K562 (cell line): ENCODE results near the gene OLR1. TPM values are rescaled to one million over a fixed set of nuclear protein-coding genes. Genes with fewer than 3 reads are reported as not detected.
"Not testable (repeated sequence)": the region's sequence is repeated elsewhere in the genome, so short reads cannot be mapped to it uniquely, and the experiment has no call there.

ENCODE experiments used
- ATAC-seq: fragments of 200-7000 bp; cut with Tn5 transposase; 3 replicates; pipeline ENCODE4 v1.9.1; 2020; ENCODE audit warnings: moderate library complexity
- BruUV-seq: library from RNA; stranded (reverse); fragments of 400-500 nt; replicated peaks from 2 replicates; lab custom pipeline; 2021; lab: Mats Ljungman, UMichigan
- CTCF ChIA-PET: fragments of 300-600 bp; formaldehyde crosslinking; extraction: SDS; loops from one replicate; lab custom pipeline; 2021; ENCODE audit warnings: low intra/inter-chr PET ratio; lab: Yijun Ruan, JAX
- POLR2A ChIA-PET: fragments of 300-600, 350-650 bp; sonication (Branson Sonifier 250); formaldehyde crosslinking; extraction: SDS; loops from one replicate; lab custom pipeline; 2021; ENCODE audit warnings: antibody characterized with exemption, inconsistent platforms; lab: Yijun Ruan, JAX
- DNase-seq, 4 experiments: peaks; one replicate each; pipeline versions ENCODE4 v3.0.0 to v3.0.0-alpha.2; 2011 to 2018; ENCODE audit warnings: low spot score in 3 of 4, mixed read lengths in 3 of 4; ENCODE audit errors: extremely low read depth in 1 of 4
- FAIRE-seq: peaks from 2 replicates; lab custom pipeline; 2011; peaks lifted over from hg19 to GRCh38; lab: Jason Lieb, UNC
- H2AFZ ChIP-seq: 2 replicates; pipeline ENCODE4 v1.6.0; 2011; ENCODE audit warnings: low read depth, low read length, control low read depth, inconsistent platforms
- H3K27ac ChIP-seq: fragments of 200-600 bp; 3 replicates; pipeline ENCODE4 v1.8.0; 2011; ENCODE audit warnings: low read depth, mild to moderate bottlenecking, control low read depth, inconsistent platforms, low read length, moderate library complexity, mixed read lengths; ENCODE audit errors: extremely low read depth
- H3K27me3 ChIP-seq, 2 experiments: fragments of 300-600 bp in 1 of 2; 2 replicates in 1 of 2; 3 replicates in 1 of 2; pipeline versions ENCODE4 v1.6.0 to v1.8.0; 2011; ENCODE audit warnings: inconsistent platforms in 2 of 2, low read length in 2 of 2, mild to moderate bottlenecking in 1 of 2, mixed read lengths in 1 of 2, moderate library complexity in 1 of 2; ENCODE audit not compliant: control insufficient read depth in 2 of 2, insufficient read depth in 2 of 2
- H3K36me3 ChIP-seq: fragments of 300-600 bp; 3 replicates; pipeline ENCODE4 v1.8.0; 2011; ENCODE audit warnings: mild to moderate bottlenecking, low read length, inconsistent platforms; ENCODE audit not compliant: control insufficient read depth, insufficient read depth
- H3K4me1 ChIP-seq, 2 experiments: fragments of 200-600 bp in 1 of 2; replicated peaks in 1 of 2; 2 replicates in 1 of 2; 3 replicates in 1 of 2; pipeline versions ENCODE4 v1.5.1 to v1.8.0; 2011; ENCODE audit warnings: inconsistent platforms in 2 of 2, low read length in 2 of 2, mild to moderate bottlenecking in 1 of 2, mixed read lengths in 1 of 2, moderate library complexity in 1 of 2; ENCODE audit not compliant: control insufficient read depth in 2 of 2, insufficient read depth in 2 of 2
- H3K4me2 ChIP-seq: 2 replicates; pipeline ENCODE4 v1.6.1; 2011; ENCODE audit warnings: low read length, control low read depth, inconsistent platforms, mixed read lengths; ENCODE audit not compliant: insufficient read depth
- H3K4me3 ChIP-seq: fragments of 200-600 bp; sonication (generic), shearing (Covaris generic); 2 replicates; pipeline ENCODE4 v1.5.1; 2016; ENCODE audit warnings: control low read depth, inconsistent platforms
- H3K79me2 ChIP-seq: fragments of 200-600 bp; 3 replicates; pipeline ENCODE4 v1.8.0; 2011; ENCODE audit warnings: low read length, inconsistent platforms; ENCODE audit not compliant: control insufficient read depth, insufficient read depth
- H3K9ac ChIP-seq, 2 experiments: 2 replicates each; pipeline versions ENCODE4 v1.6.0 to v1.6.1; 2011; ENCODE audit warnings: low read depth in 2 of 2, low read length in 2 of 2, control low read depth in 1 of 2, inconsistent platforms in 1 of 2, mild to moderate bottlenecking in 1 of 2, mixed read lengths in 1 of 2; ENCODE audit not compliant: insufficient read depth in 1 of 2
- H3K9me1 ChIP-seq: one replicate; pipeline ENCODE4 v1.6.0; 2011; ENCODE audit warnings: inconsistent platforms, mild to moderate bottlenecking, low read length, moderate library complexity; ENCODE audit not compliant: control insufficient read depth, insufficient read depth
- H3K9me3 ChIP-seq: replicated peaks from 2 replicates; pipeline ENCODE4 v1.5.1; 2011; ENCODE audit warnings: low read depth, low read length, inconsistent platforms; ENCODE audit not compliant: control insufficient read depth, insufficient read depth
- H4K20me1 ChIP-seq: replicated peaks from 2 replicates; pipeline ENCODE4 v1.6.1; 2011; ENCODE audit warnings: low read length, inconsistent platforms, mixed read lengths; ENCODE audit not compliant: control insufficient read depth, insufficient read depth
- ARHGAP35 ChIP-seq: fragments of 450-650 bp; IDR thresholded peaks from 2 replicates; pipeline ENCODE4 v1.6.1; 2018; ENCODE audit not compliant: partially characterized antibody
- CBX8 ChIP-seq: fragments of 200-600 bp; sonication (generic); IDR thresholded peaks from 2 replicates; pipeline ENCODE4 v1.6.1; 2012; ENCODE audit warnings: borderline replicate concordance, mixed run types, low read depth, mild to moderate bottlenecking, moderate library complexity, mixed read lengths, low read length, control low read depth, inconsistent platforms; ENCODE audit not compliant: poor library complexity, severe bottlenecking; ENCODE audit errors: extremely low read depth
- NFIX ChIP-seq: fragments of 250-450 bp; sonication (Bioruptor Pico); IDR thresholded peaks from 2 replicates; pipeline ENCODE4 v1.4.0; 2020; ENCODE audit warnings: low read depth, mild to moderate bottlenecking, moderate library complexity
- NR2C2 ChIP-seq, 2 experiments: fragments of 200-800 bp in 1 of 2; sonication (Bioruptor generic) in 1 of 2; sonication (generic) in 1 of 2; formaldehyde crosslinking in 1 of 2; IDR thresholded peaks; 2 replicates each; pipeline versions ENCODE4 v1.6.1 to v1.8.0; 2016 to 2022; ENCODE audit warnings: mild to moderate bottlenecking in 1 of 2, missing compliant biosample characterization in 1 of 2, missing genetic modification characterization in 1 of 2, missing genetic modification reagents in 1 of 2
- PHB ChIP-seq: fragments of 250-450 bp; sonication (Bioruptor Pico); IDR thresholded peaks from 2 replicates; pipeline ENCODE4 v1.5.0; 2021
- PHTF2 ChIP-seq: fragments of 250-450 bp; sonication (Bioruptor Pico); IDR thresholded peaks from 2 replicates; pipeline ENCODE4 v1.5.0; 2021; ENCODE audit warnings: mild to moderate bottlenecking
- SFPQ ChIP-seq: fragments of 200-400 bp; formaldehyde crosslinking; IDR thresholded peaks from 2 replicates; pipeline ENCODE4 v1.6.1; 2017; ENCODE audit warnings: mild to moderate bottlenecking, low read depth, low read length, moderate library complexity
- SMARCA5 ChIP-seq: fragments of 450-650 bp; IDR thresholded peaks from 2 replicates; pipeline ENCODE4 v1.6.1; 2016
- VEZF1 ChIP-seq: fragments of 200-800 bp; sonication (Bioruptor generic); IDR thresholded peaks from 2 replicates; pipeline ENCODE4 v1.6.1; 2017; ENCODE audit warnings: missing genetic modification characterization, missing compliant biosample characterization
- WGBS: fragments of 100-300 bp; shearing (Covaris generic); methylation state at CpG from one replicate; pipeline ENCODE4 v1.1.6; 2016; ENCODE audit warnings: low coverage, mixed read lengths; ENCODE audit not compliant: insufficient coverage; ENCODE audit errors: missing lambda C conversion rate; 5-methylcytosine and 5-hydroxymethylcytosine counted together
- in situ Hi-C: fragments of 300-500 bp; cut with MboI; formaldehyde crosslinking; loops from 4 replicates; pipeline ENCODE4 v1.15.0; 2018; ENCODE audit warnings: inconsistent platforms, mixed read lengths
- intact Hi-C: fragments of 100-400 bp; cut with micrococcal nuclease; formaldehyde crosslinking; loops from 2 replicates; pipeline ENCODE4 v1.14.2; 2022
- polyA plus RNA-seq, 8 experiments: library from polyadenylated mRNA; depleted of rRNA in 4 of 8; stranded (reverse) in 5 of 8; unstranded in 3 of 8; fragments of >200 nt; fragmentation: Nextera tagmentation in 2 of 8; fragmentation: Illumina TruSeq in 1 of 8; extraction: Ambion mirVana in 2 of 8; extraction: Trizol in 1 of 8; gene quantifications; 2 replicates each; pipeline versions ENCODE4 v1.2.1 to v1.2.3, GENCODE V29; 2011 to 2014; ENCODE audit warnings: inconsistent platforms in 1 of 8, missing spikeins in 1 of 8
- total RNA-seq, 7 experiments: library from RNA; depleted of rRNA in 6 of 7; stranded (reverse); fragments of >200 nt in 6 of 7; fragmentation: Illumina TruSeq in 2 of 7; extraction: Trizol in 2 of 7; gene quantifications; 2 replicates each; pipeline versions ENCODE4 v1.2.1 to v1.2.3, GENCODE V29; 2011 to 2021; ENCODE audit warnings: low replicate concordance in 1 of 7
- TF ChIP-seq, protein P1 (sequence below), 3 experiments: IDR thresholded peaks in 2 of 3; conservative IDR thresholded peaks in 1 of 3; 2 replicates each; pipeline ENCODE4 v1.5.1; 2011 to 2012; ENCODE audit warnings: low read length in 3 of 3, mild to moderate bottlenecking in 3 of 3, control low read depth in 2 of 3, improper control_type of control experiment in 1 of 3, inconsistent platforms in 1 of 3, low read depth in 1 of 3, mixed read lengths in 1 of 3, moderate library complexity in 1 of 3; ENCODE audit not compliant: insufficient read depth in 2 of 3
- TF ChIP-seq, protein P2 (sequence below): IDR thresholded peaks from 2 replicates; pipeline ENCODE4 v1.6.1; 2011; ENCODE audit not compliant: insufficient read length; ENCODE audit errors: extremely low read depth

OLR1 gene
- total and polyA plus RNA-seq, 9 of the 15 experiments (the other 6 are each of a cell fraction or from before 2014, with no cell fraction given) = not detected

DNA sequence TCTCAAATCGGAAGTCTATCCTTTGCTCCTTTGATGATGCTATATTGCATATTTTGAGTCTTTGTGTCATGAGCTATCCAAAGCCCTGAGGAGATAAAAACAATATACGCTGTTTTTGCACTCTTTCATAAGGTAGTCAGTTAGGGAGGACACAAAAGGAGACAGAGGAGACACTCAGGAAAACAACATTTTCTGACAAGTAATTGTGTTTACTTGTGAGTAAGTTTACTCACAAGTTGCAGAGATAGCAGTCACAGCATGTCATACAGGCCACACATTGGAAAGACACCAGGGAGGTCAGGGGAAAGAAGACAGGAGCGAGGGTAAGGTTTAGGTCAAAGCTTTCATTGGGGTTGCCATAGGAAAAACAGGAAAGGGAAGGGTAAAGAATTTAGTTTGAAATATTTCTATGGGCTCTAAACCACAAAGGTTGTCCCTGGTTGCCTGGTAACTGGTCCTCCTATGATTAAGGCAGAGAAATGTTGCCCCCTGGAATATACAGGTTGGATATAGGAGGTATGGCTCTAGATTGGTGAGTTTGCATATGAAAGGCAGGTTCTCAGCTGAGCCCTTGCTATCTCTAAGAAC, 33.4 kb upstream of the OLR1 start (continued):
- TF ChIP-seq, protein P1, sequence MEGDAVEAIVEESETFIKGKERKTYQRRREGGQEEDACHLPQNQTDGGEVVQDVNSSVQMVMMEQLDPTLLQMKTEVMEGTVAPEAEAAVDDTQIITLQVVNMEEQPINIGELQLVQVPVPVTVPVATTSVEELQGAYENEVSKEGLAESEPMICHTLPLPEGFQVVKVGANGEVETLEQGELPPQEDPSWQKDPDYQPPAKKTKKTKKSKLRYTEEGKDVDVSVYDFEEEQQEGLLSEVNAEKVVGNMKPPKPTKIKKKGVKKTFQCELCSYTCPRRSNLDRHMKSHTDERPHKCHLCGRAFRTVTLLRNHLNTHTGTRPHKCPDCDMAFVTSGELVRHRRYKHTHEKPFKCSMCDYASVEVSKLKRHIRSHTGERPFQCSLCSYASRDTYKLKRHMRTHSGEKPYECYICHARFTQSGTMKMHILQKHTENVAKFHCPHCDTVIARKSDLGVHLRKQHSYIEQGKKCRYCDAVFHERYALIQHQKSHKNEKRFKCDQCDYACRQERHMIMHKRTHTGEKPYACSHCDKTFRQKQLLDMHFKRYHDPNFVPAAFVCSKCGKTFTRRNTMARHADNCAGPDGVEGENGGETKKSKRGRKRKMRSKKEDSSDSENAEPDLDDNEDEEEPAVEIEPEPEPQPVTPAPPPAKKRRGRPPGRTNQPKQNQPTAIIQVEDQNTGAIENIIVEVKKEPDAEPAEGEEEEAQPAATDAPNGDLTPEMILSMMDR (IDR thresholded peaks at IDR 0.05 in 2 of 3, conservative IDR thresholded peaks at IDR 0.05 in 1 of 3; ENCODE audit: insufficient read depth in 2 of 3, low read depth in 1 of 3, low read length in 3 of 3) = no peak
- TF ChIP-seq VEZF1 (CRISPR knock-in tag) = no peak
- TF ChIP-seq, protein P2, sequence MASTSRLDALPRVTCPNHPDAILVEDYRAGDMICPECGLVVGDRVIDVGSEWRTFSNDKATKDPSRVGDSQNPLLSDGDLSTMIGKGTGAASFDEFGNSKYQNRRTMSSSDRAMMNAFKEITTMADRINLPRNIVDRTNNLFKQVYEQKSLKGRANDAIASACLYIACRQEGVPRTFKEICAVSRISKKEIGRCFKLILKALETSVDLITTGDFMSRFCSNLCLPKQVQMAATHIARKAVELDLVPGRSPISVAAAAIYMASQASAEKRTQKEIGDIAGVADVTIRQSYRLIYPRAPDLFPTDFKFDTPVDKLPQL = no peak
- no peak for TF ChIP-seq PHTF2 (CRISPR knock-in tag)
- TF ChIP-seq SMARCA5 = no peak
- no peak for TF ChIP-seq SFPQ
- TF ChIP-seq NR2C2 (CRISPR knock-in tag; IDR thresholded peaks at IDR 0.05) = no peak
- no peak for TF ChIP-seq NR2C2 (tag; IDR thresholded peaks at IDR 0.05)
- TF ChIP-seq PHB = no peak
- TF ChIP-seq NFIX (CRISPR knock-in tag) = no peak
- TF ChIP-seq CBX8 = no peak
- no peak for TF ChIP-seq ARHGAP35

DNA sequence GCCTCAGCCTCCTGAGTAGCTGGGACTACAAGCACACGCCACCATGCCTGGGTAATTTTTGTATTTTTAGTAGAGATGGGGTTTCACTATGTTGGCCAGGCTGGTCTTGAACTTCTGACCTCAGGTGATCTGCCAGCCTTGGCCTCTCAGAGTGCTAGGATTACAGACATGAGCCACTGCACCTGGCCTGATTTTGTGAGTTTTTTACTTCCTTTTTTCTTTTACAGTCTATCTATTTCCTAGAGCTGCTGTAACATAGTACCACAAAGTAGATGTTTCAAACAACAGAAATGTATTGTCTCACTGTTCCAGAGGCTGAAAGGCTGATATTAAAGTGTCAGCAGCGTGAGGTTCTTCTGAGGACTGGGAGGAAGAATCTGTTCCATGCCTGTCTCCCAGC, 32.6 kb upstream of the OLR1 start:
- H3K4me2 ChIP-seq, intact Hi-C loops, FAIRE-seq, H2AFZ ChIP-seq, H3K9me1 ChIP-seq, BruUV-seq, H4K20me1 ChIP-seq, DNase-seq, H3K79me2 ChIP-seq, H3K9me3 ChIP-seq, H3K4me3 ChIP-seq, CTCF ChIA-PET, H3K27ac ChIP-seq, H3K36me3 ChIP-seq, in situ Hi-C loops, H3K9ac ChIP-seq, H3K27me3 ChIP-seq, ATAC-seq, H3K4me1 ChIP-seq: not testable (repeated sequence)
- WGBS = 0% methylated on average over 2 of the region's 2 CpGs
- POLR2A ChIA-PET = interaction anchor here (1.2 kb wide), 1 partner anchor 8 kb away, joined by 3 read pairs; no protein-coding TSS in a partner anchor
